ENCODE results near the gene SCYL1. TPM values are rescaled to one million over a fixed set of nuclear protein-coding genes. Genes with fewer than 3 reads are reported as not detected.

Gene SCYL1
- polyA plus RNA-seq, 1 donor (not counting 4 experiments of a cell fraction or from before 2014, with no cell fraction given) = 31.3 TPM

DNA sequence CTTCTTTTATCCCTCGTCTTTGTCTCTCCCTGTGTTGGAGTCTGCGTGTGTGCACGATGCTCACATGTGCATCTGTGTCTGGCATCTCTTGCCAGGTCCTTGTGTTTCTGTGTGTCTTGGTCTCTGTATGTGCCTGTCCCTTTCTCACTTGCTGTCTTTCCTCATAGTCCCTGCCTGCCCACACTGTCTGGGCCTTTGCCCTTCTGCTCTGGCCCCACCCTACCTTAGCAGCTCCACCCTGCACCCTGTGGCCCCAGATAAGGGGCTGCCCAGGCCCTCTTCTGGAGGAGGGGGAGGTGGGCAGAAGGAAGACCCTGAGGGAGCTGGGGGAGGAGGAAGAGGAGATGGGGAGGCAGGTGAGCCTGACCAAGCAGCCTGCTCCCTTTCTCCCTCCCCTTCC is 53.8 kb downstream of the SCYL1 start:
- dilution Hi-C loops (cut with MboI; ENCODE audit: extremely low pct_ligation_motif_present, low sequenced_read_pairs) = no loop called here
- no peaks in the 10 kb centered on the region for H3K9me1 ChIP-seq (ENCODE audit: control insufficient read depth, extremely low read depth, insufficient read depth, low read length)
- no peak for DNase-seq (ENCODE audit: low read depth, low spot score)
- no peak overlapping the region for H3K9ac ChIP-seq (ENCODE audit: control insufficient read depth, extremely low read depth, insufficient read depth, low read length)
- no peak overlapping the region for H3K4me2 ChIP-seq (ENCODE audit: control insufficient read depth, extremely low read depth, insufficient read depth, low read depth, low read length)
- H4K20me1 ChIP-seq (ENCODE audit: control insufficient read depth, extremely low read depth, insufficient read depth, low read length) = peaks cover 4% of the 10 kb centered on the region
- no peak overlapping the region for H2AFZ ChIP-seq (ENCODE audit: control insufficient read depth, low read length)
- peaks cover 8 to 11% of the 10 kb centered on the region in 2 experiments for H3K36me3 ChIP-seq (ENCODE audit: control insufficient read depth in 2 of 2, extremely low read depth in 1 of 2, insufficient read depth in 2 of 2, low read length in 2 of 2)
- H3K79me2 ChIP-seq (ENCODE audit: control insufficient read depth, insufficient read depth, low read length) = peaks cover 2% of the 10 kb centered on the region
- no peaks in the 10 kb centered on the region for H3K27me3 ChIP-seq (ENCODE audit: control insufficient read depth, extremely low read depth, insufficient read depth, low read length)
- no peaks in the 10 kb centered on the region for H3K9me3 ChIP-seq (ENCODE audit: control insufficient read depth, low read depth, low read length)
- FAIRE-seq = no peak
- H3K4me3 ChIP-seq (ENCODE audit: control insufficient read depth in 2 of 3, extremely low read depth in 1 of 3, insufficient read depth in 2 of 3, low read depth in 1 of 3, low read length in 3 of 3) = no peak overlapping the region
- H3K4me1 ChIP-seq (ENCODE audit: control insufficient read depth, extremely low read depth, insufficient read depth, low read length) = peaks cover 33% of the 10 kb centered on the region
- TF ChIP-seq CTCF (optimal IDR thresholded peaks at IDR 0.05 in 1 of 3, IDR thresholded peaks at IDR 0.05 in 1 of 3, conservative IDR thresholded peaks at IDR 0.05 in 1 of 3; ENCODE audit: extremely low read depth in 1 of 3, insufficient read depth in 2 of 3, low read length in 3 of 3) (no peak), EZH2 (IDR thresholded peaks at IDR 0.05; ENCODE audit: low read length) (no peak)
- H3K27ac ChIP-seq (ENCODE audit: control insufficient read depth, insufficient read depth, low read length) = no peak overlapping the region

DNA sequence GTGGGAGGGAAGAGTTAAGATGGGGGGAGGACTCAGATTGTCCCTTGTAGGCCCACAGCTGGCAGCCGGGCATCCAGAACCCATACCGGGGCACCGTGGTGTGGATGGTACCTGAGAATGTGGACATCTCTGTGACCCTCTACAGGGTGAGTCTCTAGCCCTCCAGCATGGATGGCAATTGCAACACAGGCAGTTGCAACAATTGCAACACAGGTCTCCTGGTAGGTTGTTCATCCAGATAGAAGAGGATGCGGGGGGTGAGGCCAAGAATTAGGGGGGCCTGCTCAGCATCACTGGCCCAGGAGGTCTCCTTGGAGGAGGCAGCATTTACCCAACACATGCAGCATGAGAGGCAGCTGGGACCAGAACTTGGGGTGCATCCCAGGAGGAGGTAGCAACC is 54.4 kb downstream of the SCYL1 start:
- TF ChIP-seq EZH2 (IDR thresholded peaks at IDR 0.05; ENCODE audit: low read length) = no peak
- DNase-seq (ENCODE audit: low read depth, low spot score) (no peak), FAIRE-seq (no peak)
- H3K4me3 ChIP-seq (ENCODE audit: control insufficient read depth in 2 of 3, extremely low read depth in 1 of 3, insufficient read depth in 2 of 3, low read depth in 1 of 3, low read length in 3 of 3) = no peak overlapping the region
- H3K4me2 ChIP-seq (ENCODE audit: control insufficient read depth, extremely low read depth, insufficient read depth, low read depth, low read length) = no peak overlapping the region
- peaks cover 8 to 13% of the 10 kb centered on the region in 2 experiments for H3K36me3 ChIP-seq (ENCODE audit: control insufficient read depth in 2 of 2, extremely low read depth in 1 of 2, insufficient read depth in 2 of 2, low read length in 2 of 2)
- no peak overlapping the region for H2AFZ ChIP-seq (ENCODE audit: control insufficient read depth, low read length)
- no peaks in the 10 kb centered on the region for H3K9me1 ChIP-seq (ENCODE audit: control insufficient read depth, extremely low read depth, insufficient read depth, low read length)
- peaks cover 30% of the 10 kb centered on the region for H3K4me1 ChIP-seq (ENCODE audit: control insufficient read depth, extremely low read depth, insufficient read depth, low read length)
- H4K20me1 ChIP-seq (ENCODE audit: control insufficient read depth, extremely low read depth, insufficient read depth, low read length) = peaks cover 4% of the 10 kb centered on the region
- H3K9me3 ChIP-seq (ENCODE audit: control insufficient read depth, low read depth, low read length) = no peaks in the 10 kb centered on the region
- H3K27me3 ChIP-seq (ENCODE audit: control insufficient read depth, extremely low read depth, insufficient read depth, low read length) = no peaks in the 10 kb centered on the region
- dilution Hi-C loops (cut with MboI; ENCODE audit: extremely low pct_ligation_motif_present, low sequenced_read_pairs) = no loop called here
- H3K79me2 ChIP-seq (ENCODE audit: control insufficient read depth, insufficient read depth, low read length) = peaks cover 2% of the 10 kb centered on the region
- H3K9ac ChIP-seq (ENCODE audit: control insufficient read depth, extremely low read depth, insufficient read depth, low read length) = no peak overlapping the region
- H3K27ac ChIP-seq (ENCODE audit: control insufficient read depth, insufficient read depth, low read length) = no peak overlapping the region

DNA sequence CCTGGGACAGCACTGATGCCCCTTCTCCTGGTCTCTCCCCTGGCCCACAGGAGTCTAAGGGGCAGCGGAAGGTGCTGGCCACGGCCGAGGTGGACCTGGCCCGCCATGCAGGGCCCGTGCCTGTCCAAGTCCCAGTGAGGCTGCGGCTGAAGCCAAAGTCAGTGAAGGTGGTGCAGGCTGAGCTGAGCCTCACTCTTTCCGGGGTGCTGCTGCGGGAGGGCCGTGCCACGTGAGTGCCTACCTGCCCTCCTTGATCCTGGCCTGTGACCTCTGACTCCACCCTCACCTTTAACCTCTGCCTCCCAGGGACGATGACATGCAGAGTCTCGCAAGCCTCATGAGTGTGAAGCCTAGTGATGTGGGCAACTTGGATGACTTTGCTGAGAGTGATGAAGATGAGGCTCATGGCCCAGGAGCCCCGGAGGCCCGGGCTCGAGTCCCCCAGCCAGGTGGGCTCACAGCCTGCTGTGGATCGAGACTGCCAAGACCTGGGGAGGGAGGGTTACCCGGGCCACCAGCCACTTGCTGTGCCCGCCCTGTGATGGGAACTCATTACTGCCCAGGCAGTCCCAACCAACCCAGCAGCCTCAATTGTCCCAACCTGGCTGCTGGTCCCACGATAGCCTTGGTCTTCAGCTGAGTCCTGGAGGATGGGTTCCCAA is 55.3 kb downstream of the SCYL1 start:
- Histone ChIP-seq H3K4me3 (ENCODE audit: control insufficient read depth in 2 of 3, extremely low read depth in 1 of 3, insufficient read depth in 2 of 3, low read depth in 1 of 3, low read length in 3 of 3) (no peak overlapping the region), H3K36me3 (ENCODE audit: control insufficient read depth in 2 of 2, extremely low read depth in 1 of 2, insufficient read depth in 2 of 2, low read length in 2 of 2) (peaks cover 8 to 14% of the 10 kb centered on the region in 2 experiments), H4K20me1 (ENCODE audit: control insufficient read depth, extremely low read depth, insufficient read depth, low read length) (peaks cover 4% of the 10 kb centered on the region), H3K4me2 (ENCODE audit: control insufficient read depth, extremely low read depth, insufficient read depth, low read depth, low read length) (no peak overlapping the region), H3K79me2 (ENCODE audit: control insufficient read depth, insufficient read depth, low read length) (peaks cover 2% of the 10 kb centered on the region), H3K27me3 (ENCODE audit: control insufficient read depth, extremely low read depth, insufficient read depth, low read length) (no peaks in the 10 kb centered on the region), H3K4me1 (ENCODE audit: control insufficient read depth, extremely low read depth, insufficient read depth, low read length) (peaks cover 23% of the 10 kb centered on the region), H2AFZ (ENCODE audit: control insufficient read depth, low read length) (no peak overlapping the region), H3K9me3 (ENCODE audit: control insufficient read depth, low read depth, low read length) (no peaks in the 10 kb centered on the region), H3K9me1 (ENCODE audit: control insufficient read depth, extremely low read depth, insufficient read depth, low read length) (no peaks in the 10 kb centered on the region), H3K27ac (ENCODE audit: control insufficient read depth, insufficient read depth, low read length) (no peak overlapping the region), H3K9ac (ENCODE audit: control insufficient read depth, extremely low read depth, insufficient read depth, low read length) (no peak overlapping the region)
- DNase-seq (ENCODE audit: low read depth, low spot score) (no peak), FAIRE-seq (no peak)
- dilution Hi-C loops (cut with MboI; ENCODE audit: extremely low pct_ligation_motif_present, low sequenced_read_pairs) = no loop called here
- TF ChIP-seq EZH2 (IDR thresholded peaks at IDR 0.05; ENCODE audit: low read length) (no peak), CTCF (optimal IDR thresholded peaks at IDR 0.05 in 1 of 3, IDR thresholded peaks at IDR 0.05 in 1 of 3, conservative IDR thresholded peaks at IDR 0.05 in 1 of 3; ENCODE audit: extremely low read depth in 1 of 3, insufficient read depth in 2 of 3, low read length in 3 of 3) (no peak)
